T-cell (primary cell): ENCODE results near the gene PLEKHB2. TPM values are rescaled to one million over a fixed set of nuclear protein-coding genes. Genes with fewer than 3 reads are reported as not detected.
"Not testable (repeated sequence)": the region's sequence is repeated elsewhere in the genome, so short reads cannot be mapped to it uniquely, and the experiment has no call there.

Experiments
- ATAC-seq, 4 experiments: fragments of 200-7000 bp in 3 of 4; fragments of 150-1000 bp in 1 of 4; cut with Tn5 transposase; replicated peaks in 1 of 4; 1 replicate in 3 of 4; 2 replicates in 1 of 4; pipeline ENCODE4 v1.10.0; 2021; ENCODE audit warnings: moderate library complexity in 3 of 4, mild to moderate bottlenecking in 2 of 4, moderate number of reproducible peaks in 1 of 4
- CTCF ChIA-PET, 2 donors: fragments of 300-600 bp; sonication (Branson Sonifier 250); formaldehyde crosslinking; loops; one replicate each; lab custom pipeline; 2022; ENCODE audit warnings: antibody characterized with exemption in 2 of 2; lab: Charles Lee
- POLR2A ChIA-PET, 2 donors: fragments of 300-600 bp; sonication (Branson Sonifier 250); formaldehyde crosslinking; loops; one replicate each; lab custom pipeline; 2022; ENCODE audit warnings: antibody characterized with exemption in 2 of 2; lab: Charles Lee
- DNase-seq, 35 experiments: peaks; one replicate each; pipeline versions ENCODE4 v3.0.0 to v3.0.0-alpha.2; 2013 to 2023
- H3K27ac ChIP-seq: one replicate; pipeline ENCODE4 v1.5.1; 2013; ENCODE audit warnings: low read length
- H3K27me3 ChIP-seq, 2 experiments: replicated peaks in 1 of 2; 1 replicate in 1 of 2; 2 replicates in 1 of 2; pipeline versions ENCODE4 v1.6.1 to v1.7.0; 2013; ENCODE audit warnings: low read length in 1 of 2, mixed read lengths in 1 of 2; ENCODE audit not compliant: control insufficient read depth in 2 of 2, insufficient read depth in 2 of 2; ENCODE audit errors: extremely low read depth in 1 of 2
- H3K36me3 ChIP-seq, 2 donors: 1 replicate in 1 of 2; 2 replicates in 1 of 2; pipeline versions ENCODE4 v1.6.1 to v1.7.0; 2013; ENCODE audit warnings: low read length in 1 of 2; ENCODE audit not compliant: control insufficient read depth in 2 of 2, insufficient read depth in 1 of 2; ENCODE audit errors: extremely low read depth in 1 of 2
- H3K4me1 ChIP-seq, 2 experiments: 1 replicate in 1 of 2; 2 replicates in 1 of 2; pipeline versions ENCODE4 v1.6.1 to v1.7.0; 2013; ENCODE audit warnings: low read length in 2 of 2, mixed read lengths in 1 of 2; ENCODE audit not compliant: insufficient read depth in 2 of 2, control insufficient read depth in 1 of 2; ENCODE audit errors: extremely low read depth in 1 of 2
- H3K4me3 ChIP-seq, 2 donors: 1 replicate in 1 of 2; 2 replicates in 1 of 2; pipeline versions ENCODE4 v1.5.1 to v1.7.0; 2013; ENCODE audit warnings: mild to moderate bottlenecking in 2 of 2, low read length in 1 of 2, moderate library complexity in 1 of 2; ENCODE audit not compliant: control insufficient read depth in 1 of 2; ENCODE audit errors: extremely low read depth in 1 of 2
- H3K9me3 ChIP-seq: 2 replicates; pipeline ENCODE4 v1.7.0; 2013
- H3K27ac Mint-ChIP-seq, 2 donors: one replicate each; pipeline ENCODE4 v1.8.0; 2020 to 2021; ENCODE audit warnings: mild to moderate bottlenecking in 2 of 2, mixed read lengths in 2 of 2
- H3K27me3 Mint-ChIP-seq, 2 donors: one replicate each; pipeline ENCODE4 v1.8.0; 2021 to 2022; ENCODE audit warnings: mixed read lengths in 2 of 2
- H3K36me3 Mint-ChIP-seq: one replicate; pipeline ENCODE4 v1.8.0; 2021; ENCODE audit warnings: mixed read lengths
- H3K4me1 Mint-ChIP-seq, 3 donors: one replicate each; pipeline ENCODE4 v1.8.0; 2020 to 2022; ENCODE audit warnings: mixed read lengths in 3 of 3, mild to moderate bottlenecking in 1 of 3
- H3K4me3 Mint-ChIP-seq, 3 donors: one replicate each; pipeline ENCODE4 v1.8.0; 2020 to 2022; ENCODE audit warnings: mild to moderate bottlenecking in 3 of 3, mixed read lengths in 3 of 3, moderate library complexity in 3 of 3
- H3K9me3 Mint-ChIP-seq, 3 donors: one replicate each; pipeline ENCODE4 v1.8.0; 2020 to 2022; ENCODE audit warnings: mixed read lengths in 3 of 3
- WGBS: methylation state at CpG from one replicate; pipeline ENCODE4 v1.1.5; 2013; ENCODE audit warnings: missing lambda C conversion rate; ENCODE audit not compliant: insufficient coverage; 5-methylcytosine and 5-hydroxymethylcytosine counted together
- total RNA-seq, 35 experiments: library from RNA in 6 of 35; stranded (reverse) in 6 of 35; fragments of 120-200 nt in 1 of 35; gene quantifications; one replicate each; pipeline versions ENCODE4 v1.2.1 to v1.2.4 and lab custom pipeline; 2013 to 2026

Gene PLEKHB2
- total RNA-seq, 5 donors from 2014 or later (not counting 1 experiment from before 2014, with no cell fraction given): 52.5 to 61.7 (median 53.2) TPM

GRCh38 chr2:131077182-131077846 is 27.8 kb upstream of the PLEKHB2 start:
- no peak overlapping the region for H3K4me3 Mint-ChIP-seq
- peaks cover 62% of the 10 kb centered on the region for H3K36me3 Mint-ChIP-seq
- POLR2A ChIA-PET: no interaction called here
- no peaks in the 10 kb centered on the region for H3K27me3 ChIP-seq
- peaks cover 59 to 67% (median 66%) of the 10 kb centered on the region in 3 donors for H3K4me1 Mint-ChIP-seq
- no peak overlapping the region for H3K27ac ChIP-seq
- no peak overlapping the region for H3K27ac Mint-ChIP-seq
- CTCF ChIA-PET: no interaction called here
- H3K9me3 ChIP-seq: no peaks in the 10 kb centered on the region
- H3K36me3 ChIP-seq: peaks cover 31 to 73% of the 10 kb centered on the region in 2 donors
- H3K4me3 ChIP-seq: no peak overlapping the region
- DNase-seq (no peak), ATAC-seq (no peak)
- 95% methylated on average over 6 of the region's 11 CpGs for WGBS
- no peaks in the 10 kb centered on the region for H3K9me3 Mint-ChIP-seq
- no peaks in the 10 kb centered on the region for H3K27me3 Mint-ChIP-seq
- H3K4me1 ChIP-seq: peaks cover 0 to 18% of the 10 kb centered on the region in 2 experiments

- Histone ChIP-seq H3K27me3 (no peaks in the 10 kb centered on the region), H3K36me3 (peaks cover 31 to 70% of the 10 kb centered on the region in 2 donors), H3K4me3 (no peak overlapping the region), H3K9me3 (no peaks in the 10 kb centered on the region), H3K4me1 (peaks cover 0 to 18% of the 10 kb centered on the region in 2 experiments), H3K27ac (no peak overlapping the region)
- H3K27me3 Mint-ChIP-seq: no peaks in the 10 kb centered on the region
- POLR2A ChIA-PET: interaction anchor here in 1 of 2 donors (0.5 kb wide), 1 partner anchor 9 kb away, joined by 3 read pairs; no protein-coding TSS in a partner anchor
- CTCF ChIA-PET: no interaction called here
- 100% methylated on average over 1 of the region's 3 CpGs for WGBS
- ATAC-seq (no peak), DNase-seq (no peak)
- H3K27ac Mint-ChIP-seq: no peak overlapping the region
- peaks cover 59 to 70% (median 69%) of the 10 kb centered on the region in 3 donors for H3K4me1 Mint-ChIP-seq
- no peaks in the 10 kb centered on the region for H3K9me3 Mint-ChIP-seq
- no peak overlapping the region for H3K4me3 Mint-ChIP-seq
- H3K36me3 Mint-ChIP-seq: peaks cover 62% of the 10 kb centered on the region
These were observed 27.2 kb upstream of the PLEKHB2 start for GRCh38 chr2:131077966-131078365.

- H3K27me3 ChIP-seq, H3K27me3 Mint-ChIP-seq, H3K9me3 Mint-ChIP-seq, H3K4me3 Mint-ChIP-seq, H3K27ac Mint-ChIP-seq, H3K9me3 ChIP-seq, DNase-seq, H3K4me3 ChIP-seq, CTCF ChIA-PET, ATAC-seq, H3K27ac ChIP-seq: not testable (repeated sequence)
- POLR2A ChIA-PET: interaction anchor here (0.6 to 1.4 kb wide), 2 partner anchors 8 to 900 kb away, joined by 3 to 7 read pairs; no protein-coding TSS in a partner anchor
- H3K36me3 Mint-ChIP-seq: peaks cover 49% of the 10 kb centered on the region
- H3K4me1 Mint-ChIP-seq: peaks cover 55 to 63% (median 58%) of the 10 kb centered on the region in 3 donors
- Histone ChIP-seq H3K36me3 (peaks cover 25 to 57% of the 10 kb centered on the region in 2 donors), H3K4me1 (peaks cover 0 to 15% of the 10 kb centered on the region in 2 experiments)
- 100% methylated on average over 5 of the region's 6 CpGs for WGBS
These were observed 25.2 kb upstream of the PLEKHB2 start for GRCh38 chr2:131079931-131080330.

GRCh38 chr2:131081190-131081589 is 23.9 kb upstream of the PLEKHB2 start:
- no peak overlapping the region for H3K27ac Mint-ChIP-seq
- POLR2A ChIA-PET: interaction anchor here in 1 of 2 donors (1.4 kb wide), 1 partner anchor 9 kb away, joined by 3 read pairs; no protein-coding TSS in a partner anchor
- H3K4me1 Mint-ChIP-seq: peaks cover 60 to 69% (median 61%) of the 10 kb centered on the region in 3 donors

GRCh38 chr2:131085646-131086045 is 19.5 kb upstream of the PLEKHB2 start:
- CTCF ChIA-PET: no interaction called here

More at GRCh38 chr2:131081190-131081589, 23.9 kb upstream of the PLEKHB2 start:
- Mint-ChIP-seq H3K4me3 (no peak overlapping the region), H3K9me3 (no peaks in the 10 kb centered on the region), H3K36me3 (peaks cover 53% of the 10 kb centered on the region), H3K27me3 (no peaks in the 10 kb centered on the region)
- H3K9me3 ChIP-seq: no peaks in the 10 kb centered on the region
- WGBS: 97% methylated on average over 4 of the region's 4 CpGs
- CTCF ChIA-PET: no interaction called here
- peaks cover 16 to 61% of the 10 kb centered on the region in 2 donors for H3K36me3 ChIP-seq
- no peak overlapping the region for H3K4me3 ChIP-seq
- H3K27me3 ChIP-seq: no peaks in the 10 kb centered on the region
- DNase-seq: no peak
- H3K27ac ChIP-seq: no peak overlapping the region
- peaks cover 0 to 11% of the 10 kb centered on the region in 2 experiments for H3K4me1 ChIP-seq
- ATAC-seq: no peak

GRCh38 chr2:131092458-131093005 is 12.6 kb upstream of the PLEKHB2 start:
- no peaks in the 10 kb centered on the region for H3K9me3 Mint-ChIP-seq
- Histone ChIP-seq H3K27ac (peak overlapping the region; percentile 55), H3K36me3 (peaks cover 0 to 15% of the 10 kb centered on the region in 2 donors), H3K4me1 (peaks cover 3 to 30% of the 10 kb centered on the region in 2 experiments), H3K27me3 (no peaks in the 10 kb centered on the region), H3K4me3 (peak overlapping the region; percentile 63 to 85), H3K9me3 (no peaks in the 10 kb centered on the region)
- WGBS: 3% methylated on average over 22 of the region's 26 CpGs
- DNase-seq (peak in 2 of 35 experiments; percentile 6 to 9), ATAC-seq (peak in 1 of 4 experiments; percentile 3)
- ChIA-PET CTCF (interaction anchor here (0.7 to 2.3 kb wide), 4 partner anchors 10 to 1190 kb away, joined by 3 to 16 read pairs (median 4); partner anchors contain the start of gene PLEKHB2 (in 1 of the 2)), POLR2A (interaction anchor here (0.7 to 1.6 kb wide), 3 partner anchors 12 to 39 kb away, joined by 3 to 14 read pairs (median 4); partner anchors contain the start of gene PLEKHB2 (in 1 of the 2))
- H3K27ac Mint-ChIP-seq: peak overlapping the region; percentile 69 to 79
- peaks cover 11% of the 10 kb centered on the region for H3K36me3 Mint-ChIP-seq
- peak overlapping the region; percentile 79 to 92 (median 80) for H3K4me3 Mint-ChIP-seq
- H3K4me1 Mint-ChIP-seq: peaks cover 27 to 47% (median 30%) of the 10 kb centered on the region in 3 donors
- no peaks in the 10 kb centered on the region for H3K27me3 Mint-ChIP-seq

More at GRCh38 chr2:131085646-131086045, 19.5 kb upstream of the PLEKHB2 start:
- no peak overlapping the region for H3K27ac ChIP-seq
- no peaks in the 10 kb centered on the region for H3K9me3 ChIP-seq
- ATAC-seq: no peak
- WGBS: no CpG with 5 or more reads among the region's 2 CpGs
- H3K4me1 ChIP-seq: peaks cover 0 to 3% of the 10 kb centered on the region in 2 experiments
- H3K27ac Mint-ChIP-seq: no peak overlapping the region
- POLR2A ChIA-PET: interaction anchor here (0.9 kb wide), 2 partner anchors 20 to 59 kb away, joined by 3 to 10 read pairs; no protein-coding TSS in a partner anchor
- H3K36me3 Mint-ChIP-seq: peaks cover 41% of the 10 kb centered on the region
- H3K27me3 Mint-ChIP-seq: no peaks in the 10 kb centered on the region
- peaks cover 58 to 68% (median 64%) of the 10 kb centered on the region in 3 donors for H3K4me1 Mint-ChIP-seq
- H3K4me3 ChIP-seq: no peak overlapping the region
- no peak for DNase-seq
- no peaks in the 10 kb centered on the region for H3K9me3 Mint-ChIP-seq
- H3K4me3 Mint-ChIP-seq: no peak overlapping the region
- H3K36me3 ChIP-seq: peaks cover 4 to 54% of the 10 kb centered on the region in 2 donors
- H3K27me3 ChIP-seq: no peaks in the 10 kb centered on the region
